C4-2B (cell line): ENCODE measurements around the gene DAZAP1.

ENCODE experiments used
- CTCF ChIP-seq: fragments of 450-650 bp; conservative IDR thresholded peaks from 2 replicates; pipeline ENCODE4 v1.5.1; 2017; ENCODE audit warnings: mild to moderate bottlenecking
- ZFX ChIP-seq: fragments of 450-650 bp; IDR thresholded peaks from 2 replicates; pipeline ENCODE4 v1.6.1; 2017

- TF ChIP-seq CTCF (no peak), ZFX (peak; percentile 27; the same call in 1 of the 2 replicates)
Measured at GRCh38 chr19:1408300-1409203, 1.2 kb downstream of the DAZAP1 start.
